ENCODE measurements around the gene SRPX. TPM values are rescaled to one million over a fixed set of nuclear protein-coding genes. Genes with fewer than 3 reads are reported as not detected.

The SRPX gene
- total and polyA plus RNA-seq, 2 donors from 2014 or later: 6.1 to 39.2 TPM

DNA sequence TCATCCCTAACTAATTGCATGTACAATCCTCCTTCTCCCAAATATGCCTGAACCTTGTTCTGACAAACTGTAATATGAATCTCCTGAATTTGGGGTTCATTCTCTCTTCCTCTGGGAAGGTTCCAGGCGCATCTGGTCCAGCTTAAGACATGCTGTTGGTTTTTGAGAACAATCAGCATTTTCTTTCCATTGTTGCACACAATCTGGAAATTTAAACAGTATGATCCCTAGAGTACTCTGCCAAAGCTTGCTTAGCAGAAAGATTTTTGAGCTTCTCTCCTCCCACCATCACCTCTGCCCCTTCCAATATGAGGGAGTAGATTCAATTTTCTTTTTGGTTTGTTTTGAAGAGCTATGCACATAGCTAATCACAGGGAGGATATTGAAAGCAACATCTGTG lies 50.1 kb downstream of the SRPX start:
- intact Hi-C loops (cut with DNase I): no loop called here
- Histone ChIP-seq H3K4me1 (ENCODE audit: control insufficient read depth in 2 of 3, insufficient read depth in 2 of 3, low read depth in 1 of 3, low read length in 3 of 3) (peaks cover 0 to 3% (median 0%) of the 10 kb centered on the region in 3 donors), H3K36me3 (ENCODE audit: control insufficient read depth in 2 of 3, insufficient read depth in 3 of 3, low read length in 3 of 3) (no peaks in the 10 kb centered on the region), H3K9ac (ENCODE audit: low read length in 3 of 3) (no peak overlapping the region), H3K9me3 (ENCODE audit: control insufficient read depth in 2 of 3, insufficient read depth in 1 of 3, low read length in 3 of 3) (no peaks in the 10 kb centered on the region), H3K27me3 (ENCODE audit: control insufficient read depth, insufficient read depth, low read length) (peaks cover 2% of the 10 kb centered on the region), H3K27ac (ENCODE audit: low read depth in 2 of 2, low read length in 2 of 2) (no peak overlapping the region), H3K4me3 (ENCODE audit: low read length in 3 of 3) (no peak overlapping the region)
- no peak for DNase-seq
- no peak for FAIRE-seq
- TF ChIP-seq, protein P1, sequence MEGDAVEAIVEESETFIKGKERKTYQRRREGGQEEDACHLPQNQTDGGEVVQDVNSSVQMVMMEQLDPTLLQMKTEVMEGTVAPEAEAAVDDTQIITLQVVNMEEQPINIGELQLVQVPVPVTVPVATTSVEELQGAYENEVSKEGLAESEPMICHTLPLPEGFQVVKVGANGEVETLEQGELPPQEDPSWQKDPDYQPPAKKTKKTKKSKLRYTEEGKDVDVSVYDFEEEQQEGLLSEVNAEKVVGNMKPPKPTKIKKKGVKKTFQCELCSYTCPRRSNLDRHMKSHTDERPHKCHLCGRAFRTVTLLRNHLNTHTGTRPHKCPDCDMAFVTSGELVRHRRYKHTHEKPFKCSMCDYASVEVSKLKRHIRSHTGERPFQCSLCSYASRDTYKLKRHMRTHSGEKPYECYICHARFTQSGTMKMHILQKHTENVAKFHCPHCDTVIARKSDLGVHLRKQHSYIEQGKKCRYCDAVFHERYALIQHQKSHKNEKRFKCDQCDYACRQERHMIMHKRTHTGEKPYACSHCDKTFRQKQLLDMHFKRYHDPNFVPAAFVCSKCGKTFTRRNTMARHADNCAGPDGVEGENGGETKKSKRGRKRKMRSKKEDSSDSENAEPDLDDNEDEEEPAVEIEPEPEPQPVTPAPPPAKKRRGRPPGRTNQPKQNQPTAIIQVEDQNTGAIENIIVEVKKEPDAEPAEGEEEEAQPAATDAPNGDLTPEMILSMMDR (IDR thresholded peaks at IDR 0.05; ENCODE audit: borderline replicate concordance, extremely low read depth, insufficient read depth): no peak

DNA sequence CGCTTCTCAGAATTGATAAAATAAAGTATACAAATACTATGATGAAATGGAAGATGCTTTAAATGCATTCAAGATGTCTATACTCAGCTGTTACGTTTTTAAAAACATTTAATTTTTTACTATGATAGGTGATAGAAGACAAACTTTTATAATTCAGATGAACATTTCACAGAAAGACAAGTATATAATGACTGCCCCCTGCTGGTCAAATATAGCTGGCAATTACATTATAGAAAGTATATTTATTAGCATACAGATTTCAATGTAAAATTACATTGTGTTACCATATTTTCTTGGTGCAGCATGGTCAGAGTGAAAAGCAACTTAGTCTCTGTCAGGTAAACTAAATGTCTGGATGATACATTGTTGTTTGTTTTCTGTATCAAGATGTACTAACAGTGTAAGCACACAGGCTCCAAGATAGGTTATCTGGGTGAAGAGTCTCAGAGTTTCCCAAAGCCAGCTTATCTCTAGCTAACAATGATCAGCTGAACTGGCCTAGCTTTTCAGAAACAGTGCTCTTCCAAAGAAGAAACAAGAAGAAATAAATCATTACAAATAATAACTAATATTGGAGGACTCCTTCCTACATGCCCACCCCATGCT lies 54.1 kb downstream of the SRPX start:
- Histone ChIP-seq H3K27ac (ENCODE audit: low read depth in 2 of 2, low read length in 2 of 2) (no peak overlapping the region), H3K27me3 (ENCODE audit: control insufficient read depth, insufficient read depth, low read length) (peaks cover 1% of the 10 kb centered on the region), H3K9me3 (ENCODE audit: control insufficient read depth in 2 of 3, insufficient read depth in 1 of 3, low read length in 3 of 3) (no peaks in the 10 kb centered on the region), H3K9ac (ENCODE audit: low read length in 3 of 3) (no peak overlapping the region), H3K36me3 (ENCODE audit: control insufficient read depth in 2 of 3, insufficient read depth in 3 of 3, low read length in 3 of 3) (no peaks in the 10 kb centered on the region), H3K4me3 (ENCODE audit: low read length in 3 of 3) (no peak overlapping the region), H3K4me1 (ENCODE audit: control insufficient read depth in 2 of 3, insufficient read depth in 2 of 3, low read depth in 1 of 3, low read length in 3 of 3) (peaks cover 0 to 3% (median 0%) of the 10 kb centered on the region in 3 donors)
- intact Hi-C loops (cut with DNase I): loop anchor here (5.0 kb wide), 1 partner anchor 239 kb away; no protein-coding TSS in a partner anchor
- FAIRE-seq: peak; percentile 97
- DNase-seq: peak in 2 of 5 donors; percentile 32 to 39
- TF ChIP-seq, protein P1 (IDR thresholded peaks at IDR 0.05; ENCODE audit: borderline replicate concordance, extremely low read depth, insufficient read depth): peak; percentile 53

DNA sequence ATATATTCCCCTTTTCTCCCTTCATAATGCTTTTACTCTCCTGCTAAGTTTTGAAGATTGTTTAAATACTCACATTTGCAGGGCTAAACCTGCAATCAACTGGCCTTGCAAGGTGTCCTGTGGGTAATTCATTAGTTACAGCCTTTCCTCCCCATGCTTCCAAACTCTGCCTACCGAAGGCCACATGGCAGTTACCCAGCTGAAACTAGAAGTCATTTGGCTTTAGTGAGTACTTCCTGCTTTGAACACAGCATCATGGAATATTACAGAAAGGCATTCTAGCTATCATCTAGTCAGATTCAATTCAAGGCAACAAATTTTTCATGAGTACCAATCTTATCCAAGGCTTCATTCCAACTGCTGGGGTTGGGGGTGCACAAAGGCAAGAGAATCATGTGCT lies 55.6 kb downstream of the SRPX start:
- no peak for DNase-seq
- no peak for FAIRE-seq
- Histone ChIP-seq H3K4me3 (ENCODE audit: low read length in 3 of 3) (no peak overlapping the region), H3K9ac (ENCODE audit: low read length in 3 of 3) (no peak overlapping the region), H3K27me3 (ENCODE audit: control insufficient read depth, insufficient read depth, low read length) (no peaks in the 10 kb centered on the region), H3K9me3 (ENCODE audit: control insufficient read depth in 2 of 3, insufficient read depth in 1 of 3, low read length in 3 of 3) (no peaks in the 10 kb centered on the region), H3K4me1 (ENCODE audit: control insufficient read depth in 2 of 3, insufficient read depth in 2 of 3, low read depth in 1 of 3, low read length in 3 of 3) (peaks cover 0 to 3% (median 0%) of the 10 kb centered on the region in 3 donors), H3K36me3 (ENCODE audit: control insufficient read depth in 2 of 3, insufficient read depth in 3 of 3, low read length in 3 of 3) (no peaks in the 10 kb centered on the region), H3K27ac (ENCODE audit: low read depth in 2 of 2, low read length in 2 of 2) (no peak overlapping the region)
- TF ChIP-seq, protein P1 (IDR thresholded peaks at IDR 0.05; ENCODE audit: borderline replicate concordance, extremely low read depth, insufficient read depth): no peak
- intact Hi-C loops (cut with DNase I): loop anchor here (5.0 kb wide), 1 partner anchor 238 kb away; no protein-coding TSS in a partner anchor
